Keratinocyte (primary cell): ENCODE measurements around the gene TRAPPC6A. TPM values are rescaled to one million over a fixed set of nuclear protein-coding genes. Genes with fewer than 3 reads are reported as not detected.

Source experiments
- DNase-seq: peaks from one replicate; pipeline ENCODE4 v3.0.0-alpha.2; 2011; ENCODE audit warnings: low read depth, missing footprints, low spot score
- FAIRE-seq: peaks from 2 replicates; lab custom pipeline; 2011; peaks lifted over from hg19 to GRCh38; lab: Jason Lieb, UNC
- H2AFZ ChIP-seq: 2 replicates; pipeline ENCODE4 v1.6.0; 2012; ENCODE audit warnings: low read length, control low read depth, inconsistent platforms; ENCODE audit not compliant: control insufficient read depth
- H3K27ac ChIP-seq: 2 replicates; pipeline ENCODE4 v1.5.1; 2011; ENCODE audit warnings: low read length; ENCODE audit not compliant: control insufficient read depth, insufficient read depth
- H3K27me3 ChIP-seq: 3 replicates; pipeline ENCODE4 v1.6.0; 2011; ENCODE audit warnings: low read length; ENCODE audit not compliant: control insufficient read depth, insufficient read depth; ENCODE audit errors: extremely low read depth
- H3K36me3 ChIP-seq, 2 experiments: 2 replicates in 1 of 2; 3 replicates in 1 of 2; pipeline ENCODE4 v1.5.1; 2011; ENCODE audit warnings: low read length in 2 of 2, mild to moderate bottlenecking in 1 of 2; ENCODE audit not compliant: control insufficient read depth in 2 of 2, insufficient read depth in 2 of 2; ENCODE audit errors: extremely low read depth in 1 of 2
- H3K4me1 ChIP-seq: 3 replicates; pipeline ENCODE4 v1.5.1; 2011; ENCODE audit warnings: low read length; ENCODE audit not compliant: control insufficient read depth, insufficient read depth; ENCODE audit errors: extremely low read depth
- H3K4me2 ChIP-seq: 3 replicates; pipeline ENCODE4 v1.6.0; 2011; ENCODE audit warnings: low read depth, low read length; ENCODE audit not compliant: control insufficient read depth, insufficient read depth; ENCODE audit errors: extremely low read depth
- H3K4me3 ChIP-seq, 3 experiments: fragments of 200-600 bp in 1 of 3; sonication (generic) in 1 of 3; 2 replicates in 2 of 3; 3 replicates in 1 of 3; pipeline ENCODE4 v1.5.1; 2011 to 2016; ENCODE audit warnings: low read length in 3 of 3, mild to moderate bottlenecking in 3 of 3, control low read depth in 2 of 3, inconsistent platforms in 1 of 3, low read depth in 1 of 3, mixed read lengths in 1 of 3, mixed run types in 1 of 3, moderate library complexity in 1 of 3; ENCODE audit not compliant: control insufficient read depth in 2 of 3, insufficient read depth in 2 of 3; ENCODE audit errors: extremely low read depth in 1 of 3
- H3K79me2 ChIP-seq: 2 replicates; pipeline ENCODE4 v1.6.0; 2012; ENCODE audit warnings: low read length; ENCODE audit not compliant: control insufficient read depth, insufficient read depth
- H3K9ac ChIP-seq: 3 replicates; pipeline ENCODE4 v1.6.0; 2011; ENCODE audit warnings: low read length; ENCODE audit not compliant: control insufficient read depth, insufficient read depth; ENCODE audit errors: extremely low read depth
- H3K9me1 ChIP-seq: 3 replicates; pipeline ENCODE4 v1.6.0; 2011; ENCODE audit warnings: low read length; ENCODE audit not compliant: control insufficient read depth, insufficient read depth; ENCODE audit errors: extremely low read depth
- H3K9me3 ChIP-seq: 2 replicates; pipeline ENCODE4 v1.5.1; 2012; ENCODE audit warnings: low read depth, low read length; ENCODE audit not compliant: control insufficient read depth
- H4K20me1 ChIP-seq: 3 replicates; pipeline ENCODE4 v1.6.0; 2011; ENCODE audit warnings: low read length; ENCODE audit not compliant: control insufficient read depth, insufficient read depth; ENCODE audit errors: extremely low read depth
- EZH2 ChIP-seq: IDR thresholded peaks from one replicate; pipeline ENCODE4 v1.6.1; 2012; ENCODE audit warnings: inconsistent platforms, mild to moderate bottlenecking, low read length, moderate library complexity
- dilution Hi-C: fragments of 300-500 bp; cut with MboI; formaldehyde crosslinking; loops from one replicate; pipeline ENCODE4 v1.7.0; 2020; ENCODE audit warnings: low sequenced_read_pairs; ENCODE audit not compliant: extremely low pct_ligation_motif_present
- polyA plus RNA-seq, 5 experiments: library from polyadenylated mRNA; depleted of rRNA in 3 of 5; stranded (reverse) in 3 of 5; stranded (forward) in 1 of 5; unstranded in 1 of 5; fragments of >200 nt; gene quantifications; 1 replicate in 1 of 5; 2 replicates in 3 of 5; 3 replicates in 1 of 5; pipeline versions ENCODE4 v1.2.1 to v1.2.3, GENCODE V29; 2011 to 2012; ENCODE audit warnings: missing spikeins in 2 of 5, low read depth in 1 of 5, low replicate concordance in 1 of 5
- TF ChIP-seq, protein P1 (sequence below), 3 experiments: IDR thresholded peaks in 1 of 3; conservative IDR thresholded peaks in 1 of 3; optimal IDR thresholded peaks in 1 of 3; 2 replicates in 2 of 3; 3 replicates in 1 of 3; pipeline versions ENCODE3 to v1.5.1; 2011; ENCODE audit warnings: low read length in 3 of 3, mild to moderate bottlenecking in 3 of 3, moderate library complexity in 2 of 3, control low read depth in 1 of 3, inconsistent platforms in 1 of 3; ENCODE audit not compliant: insufficient read depth in 2 of 3; ENCODE audit errors: extremely low read depth in 1 of 3

Gene TRAPPC6A
- polyA plus RNA-seq, 1 donor (not counting 4 experiments of a cell fraction or from before 2014, with no cell fraction given), result 4.7 TPM

GRCh38 chr19:45159971-45160324 lies 18.1 kb downstream of the TRAPPC6A start:
- Histone ChIP-seq H3K9ac (no peak overlapping the region), H3K4me1 (peaks cover 54% of the 10 kb centered on the region), H2AFZ (no peak overlapping the region)

GRCh38 chr19:45159210-45159970 lies 18.6 kb downstream of the TRAPPC6A start:
- H4K20me1 ChIP-seq, result peaks cover 2% of the 10 kb centered on the region
- no peaks in the 10 kb centered on the region for H3K9me3 ChIP-seq
- TF ChIP-seq, protein P1, sequence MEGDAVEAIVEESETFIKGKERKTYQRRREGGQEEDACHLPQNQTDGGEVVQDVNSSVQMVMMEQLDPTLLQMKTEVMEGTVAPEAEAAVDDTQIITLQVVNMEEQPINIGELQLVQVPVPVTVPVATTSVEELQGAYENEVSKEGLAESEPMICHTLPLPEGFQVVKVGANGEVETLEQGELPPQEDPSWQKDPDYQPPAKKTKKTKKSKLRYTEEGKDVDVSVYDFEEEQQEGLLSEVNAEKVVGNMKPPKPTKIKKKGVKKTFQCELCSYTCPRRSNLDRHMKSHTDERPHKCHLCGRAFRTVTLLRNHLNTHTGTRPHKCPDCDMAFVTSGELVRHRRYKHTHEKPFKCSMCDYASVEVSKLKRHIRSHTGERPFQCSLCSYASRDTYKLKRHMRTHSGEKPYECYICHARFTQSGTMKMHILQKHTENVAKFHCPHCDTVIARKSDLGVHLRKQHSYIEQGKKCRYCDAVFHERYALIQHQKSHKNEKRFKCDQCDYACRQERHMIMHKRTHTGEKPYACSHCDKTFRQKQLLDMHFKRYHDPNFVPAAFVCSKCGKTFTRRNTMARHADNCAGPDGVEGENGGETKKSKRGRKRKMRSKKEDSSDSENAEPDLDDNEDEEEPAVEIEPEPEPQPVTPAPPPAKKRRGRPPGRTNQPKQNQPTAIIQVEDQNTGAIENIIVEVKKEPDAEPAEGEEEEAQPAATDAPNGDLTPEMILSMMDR (optimal IDR thresholded peaks at IDR 0.05 in 1 of 3, IDR thresholded peaks at IDR 0.05 in 1 of 3, conservative IDR thresholded peaks at IDR 0.05 in 1 of 3; ENCODE audit: extremely low read depth in 1 of 3, insufficient read depth in 2 of 3, low read length in 3 of 3), result no peak
- TF ChIP-seq EZH2, result no peak
- peaks cover under 1% of the 10 kb centered on the region for H3K27me3 ChIP-seq
- no peak overlapping the region for H3K9ac ChIP-seq
- no peaks in the 10 kb centered on the region for H3K36me3 ChIP-seq
- dilution Hi-C loops, result no loop called here
- no peaks in the 10 kb centered on the region for H3K9me1 ChIP-seq
- H3K27ac ChIP-seq, result no peak overlapping the region
- no peak overlapping the region for H3K4me3 ChIP-seq
- DNase-seq (no peak), FAIRE-seq (no peak)
- H3K79me2 ChIP-seq, result no peaks in the 10 kb centered on the region
- peaks cover 48% of the 10 kb centered on the region for H3K4me1 ChIP-seq
- no peak overlapping the region for H2AFZ ChIP-seq
- no peak overlapping the region for H3K4me2 ChIP-seq

More at GRCh38 chr19:45159971-45160324, 18.1 kb downstream of the TRAPPC6A start:
- FAIRE-seq, result no peak
- Histone ChIP-seq H3K27me3 (no peaks in the 10 kb centered on the region), H4K20me1 (peaks cover 2% of the 10 kb centered on the region), H3K9me3 (no peaks in the 10 kb centered on the region), H3K4me3 (no peak overlapping the region), H3K27ac (no peak overlapping the region), H3K36me3 (no peaks in the 10 kb centered on the region), H3K9me1 (no peaks in the 10 kb centered on the region), H3K4me2 (no peak overlapping the region), H3K79me2 (no peaks in the 10 kb centered on the region)
- TF ChIP-seq, protein P1 (optimal IDR thresholded peaks at IDR 0.05 in 1 of 3, IDR thresholded peaks at IDR 0.05 in 1 of 3, conservative IDR thresholded peaks at IDR 0.05 in 1 of 3; ENCODE audit: extremely low read depth in 1 of 3, insufficient read depth in 2 of 3, low read length in 3 of 3), result no peak
- no peak for TF ChIP-seq EZH2
- DNase-seq, result no peak
- dilution Hi-C loops, result no loop called here
